Stimulated activated CD8-positive, alpha-beta memory T cell treated with anti-CD3 and anti-CD28 coated beads, Interleukin-2, amount 100 ng/mL, for 1 hour (primary cell): ENCODE results near the gene TTLL9.
"Not testable (repeated sequence)": the region's sequence is repeated elsewhere in the genome, so short reads cannot be mapped to it uniquely, and the experiment has no call there.

Experiments
- DNase-seq, 2 donors: peaks; one replicate each; pipeline ENCODE4 v3.0.0-alpha.2; 2020; ENCODE audit warnings: low read depth in 2 of 2

TTLL9 gene

GRCh38 chr20:31869942-31870725 lies at the start of gene TTLL9, which contains the start of gene DUSP15:
TSS of gene TTLL9 (plus strand) at chr20:31870634. CDS start at chr20:31871127, 493 bp downstream.
TSS of gene DUSP15 (minus strand) at chr20:31870527. CDS start at chr20:31870337, 190 bp downstream.
- DNase-seq, result no peak

GRCh38 chr20:31821427-31821826 lies 49.0 kb upstream of the TTLL9 start:
- no peak for DNase-seq

- peak; percentile 62 to 67 for DNase-seq
These were observed 47.8 kb upstream of the TTLL9 start for GRCh38 chr20:31822421-31823330.

- no peak for DNase-seq
These were observed 46.9 kb upstream of the TTLL9 start for GRCh38 chr20:31823360-31824124.

GRCh38 chr20:31824125-31824485 lies 46.3 kb upstream of the TTLL9 start:
- no peak for DNase-seq

- DNase-seq, result no peak
These were observed 45.7 kb upstream of the TTLL9 start for GRCh38 chr20:31824554-31825313.

GRCh38 chr20:31826074-31826473 lies 44.4 kb upstream of the TTLL9 start:
- no peak for DNase-seq

GRCh38 chr20:31827059-31827458 lies 43.4 kb upstream of the TTLL9 start:
- DNase-seq, result no peak

GRCh38 chr20:31828016-31828415 lies 42.4 kb upstream of the TTLL9 start:
- not testable (repeated sequence) for DNase-seq

- DNase-seq, result no peak
These were observed 40.7 kb upstream of the TTLL9 start for GRCh38 chr20:31829731-31830130.

GRCh38 chr20:31830406-31830981 lies 39.9 kb upstream of the TTLL9 start:
- no peak for DNase-seq

- no peak for DNase-seq
These were observed 39.2 kb upstream of the TTLL9 start for GRCh38 chr20:31831211-31831610.

GRCh38 chr20:31831771-31832306 lies 38.6 kb upstream of the TTLL9 start:
- no peak for DNase-seq

- peak; percentile 28 to 40 for DNase-seq
These were observed 37.1 kb upstream of the TTLL9 start for GRCh38 chr20:31833130-31833930.

- DNase-seq, result no peak
These were observed 36.4 kb upstream of the TTLL9 start for GRCh38 chr20:31833931-31834521.

GRCh38 chr20:31835554-31835953 lies 34.9 kb upstream of the TTLL9 start:
- DNase-seq, result no peak

GRCh38 chr20:31835977-31836852 lies 34.2 kb upstream of the TTLL9 start:
- peak in 1 of 2 donors; percentile 13 for DNase-seq
